Thyroid gland (tissue), 4 donors: ENCODE results near the gene BDNF.

Experiments
- POLR2A ChIP-seq, 2 donors: fragments of 450-650 bp; IDR thresholded peaks; one replicate each; pipeline ENCODE4 v1.6.1; 2017; ENCODE audit warnings: antibody characterized with exemption in 2 of 2, mild to moderate bottlenecking in 2 of 2, moderate library complexity in 1 of 2
- TF ChIP-seq, protein P1 (sequence below), 6 experiments: fragments of 200-600 bp in 3 of 6; fragments of 450-650 bp in 3 of 6; sonication (generic) in 3 of 6; IDR thresholded peaks; one replicate each; pipeline ENCODE4 v1.5.1; 2016 to 2019; ENCODE audit warnings: antibody characterized with exemption in 6 of 6, mild to moderate bottlenecking in 2 of 6, inconsistent platforms in 1 of 6, moderate library complexity in 1 of 6

DNA sequence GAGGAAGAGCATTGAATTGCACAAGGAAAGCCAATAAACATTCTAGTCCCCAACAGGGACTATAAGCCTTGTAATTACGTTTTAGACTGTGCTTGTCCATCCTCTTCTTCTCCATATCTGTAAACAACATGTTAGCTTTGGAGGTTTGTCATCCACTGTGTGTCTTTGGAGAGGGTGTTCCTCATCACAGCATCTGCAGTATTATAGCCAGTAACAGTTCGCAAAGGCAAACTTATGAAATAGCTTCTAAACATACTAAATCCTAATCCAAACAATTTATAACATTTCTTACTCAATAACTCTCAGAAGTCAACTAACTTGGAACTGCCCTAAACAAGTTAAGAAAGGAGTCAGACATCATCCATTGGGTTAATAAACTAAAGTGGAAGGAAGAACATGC, 10.3 kb upstream of the BDNF start:
- TF ChIP-seq, protein P1, sequence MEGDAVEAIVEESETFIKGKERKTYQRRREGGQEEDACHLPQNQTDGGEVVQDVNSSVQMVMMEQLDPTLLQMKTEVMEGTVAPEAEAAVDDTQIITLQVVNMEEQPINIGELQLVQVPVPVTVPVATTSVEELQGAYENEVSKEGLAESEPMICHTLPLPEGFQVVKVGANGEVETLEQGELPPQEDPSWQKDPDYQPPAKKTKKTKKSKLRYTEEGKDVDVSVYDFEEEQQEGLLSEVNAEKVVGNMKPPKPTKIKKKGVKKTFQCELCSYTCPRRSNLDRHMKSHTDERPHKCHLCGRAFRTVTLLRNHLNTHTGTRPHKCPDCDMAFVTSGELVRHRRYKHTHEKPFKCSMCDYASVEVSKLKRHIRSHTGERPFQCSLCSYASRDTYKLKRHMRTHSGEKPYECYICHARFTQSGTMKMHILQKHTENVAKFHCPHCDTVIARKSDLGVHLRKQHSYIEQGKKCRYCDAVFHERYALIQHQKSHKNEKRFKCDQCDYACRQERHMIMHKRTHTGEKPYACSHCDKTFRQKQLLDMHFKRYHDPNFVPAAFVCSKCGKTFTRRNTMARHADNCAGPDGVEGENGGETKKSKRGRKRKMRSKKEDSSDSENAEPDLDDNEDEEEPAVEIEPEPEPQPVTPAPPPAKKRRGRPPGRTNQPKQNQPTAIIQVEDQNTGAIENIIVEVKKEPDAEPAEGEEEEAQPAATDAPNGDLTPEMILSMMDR (IDR thresholded peaks at IDR 0.05) = no peak
- TF ChIP-seq POLR2A (IDR thresholded peaks at IDR 0.05) = no peak
